Left renal cortex interstitium (tissue), 4 donors: ENCODE data around the gene TSPAN6. TPM values are rescaled to one million over a fixed set of nuclear protein-coding genes. Genes with fewer than 3 reads are reported as not detected.

Experiments used
- DNase-seq, 4 donors: peaks; one replicate each; pipeline ENCODE4 v3.0.0-alpha.2; 2013; ENCODE audit warnings: low read depth in 4 of 4, low spot score in 2 of 4, missing footprints in 1 of 4
- polyA plus RNA-seq, 4 donors: library from polyadenylated mRNA; unstranded; fragments of 120-200 nt; gene quantifications; one replicate each; pipeline ENCODE4 v1.2.1, GENCODE V29; 2013; ENCODE audit not compliant: insufficient read length in 4 of 4

Gene TSPAN6
- polyA plus RNA-seq, 4 donors: 132 to 179 (median 158) TPM

- DNase-seq: no peak
Observed at GRCh38 chrX:100648458-100649417, 12.1 kb upstream of the TSPAN6 start.

GRCh38 chrX:100647739-100648138 lies 11.1 kb upstream of the TSPAN6 start:
- no peak for DNase-seq

- DNase-seq: no peak
Observed at GRCh38 chrX:100647095-100647494, 10.5 kb upstream of the TSPAN6 start.

- no peak for DNase-seq
Observed at GRCh38 chrX:100645106-100645505, 8.5 kb upstream of the TSPAN6 start.

GRCh38 chrX:100643956-100644860 lies 7.6 kb upstream of the TSPAN6 start, which contains the start of gene SRPX2:
TSS of gene SRPX2 (plus strand) at chrX:100644199. CDS start at chrX:100646323, 2,124 bp downstream.
- DNase-seq: no peak

- DNase-seq: no peak
Observed at GRCh38 chrX:100643212-100643611, 6.6 kb upstream of the TSPAN6 start.

- DNase-seq: no peak
Observed at GRCh38 chrX:100642290-100642689, 5.7 kb upstream of the TSPAN6 start.

GRCh38 chrX:100635989-100636320 lies 651 bp downstream of the TSPAN6 start:
- no peak for DNase-seq

- no peak for DNase-seq
Observed at GRCh38 chrX:100635040-100635439, 1.6 kb downstream of the TSPAN6 start.

GRCh38 chrX:100625985-100626491 lies 10.6 kb downstream of the TSPAN6 start:
- no peak for DNase-seq

GRCh38 chrX:100623001-100623400 lies 13.6 kb downstream of the TSPAN6 start:
- no peak for DNase-seq

GRCh38 chrX:100615005-100615404 lies 21.6 kb downstream of the TSPAN6 start:
- no peak for DNase-seq

GRCh38 chrX:100611951-100612350 lies 24.7 kb downstream of the TSPAN6 start:
- DNase-seq: no peak

- DNase-seq: no peak
Observed at GRCh38 chrX:100609591-100609990, 27.0 kb downstream of the TSPAN6 start.

- no peak for DNase-seq
Observed at GRCh38 chrX:100606753-100607152, 29.9 kb downstream of the TSPAN6 start.

- DNase-seq: no peak
Observed at GRCh38 chrX:100600758-100601157, 35.8 kb downstream of the TSPAN6 start.

- DNase-seq: no peak
Observed at GRCh38 chrX:100600340-100600739, 36.3 kb downstream of the TSPAN6 start.

GRCh38 chrX:100599456-100599855 lies 37.1 kb downstream of the TSPAN6 start:
- no peak for DNase-seq

GRCh38 chrX:100596601-100597000 lies 40.0 kb downstream of the TSPAN6 start:
- DNase-seq: no peak

- no peak for DNase-seq
Observed at GRCh38 chrX:100593581-100593980, 43.0 kb downstream of the TSPAN6 start.

GRCh38 chrX:100593126-100593525 lies 43.5 kb downstream of the TSPAN6 start:
- no peak for DNase-seq
